Amniotic epithelial cell (primary cell): ENCODE results near the gene ABCB10.

ENCODE experiments used
- DNase-seq: peaks from one replicate; pipeline ENCODE4 v3.0.0-alpha.2; 2010; ENCODE audit warnings: low read depth

Gene ABCB10

GRCh38 chr1:229474509-229474908 is 84.0 kb downstream of the ABCB10 start:
- DNase-seq, result no peak

- DNase-seq, result no peak
Observed at GRCh38 chr1:229471175-229471574, 87.3 kb downstream of the ABCB10 start.

- DNase-seq, result no peak
Observed at GRCh38 chr1:229470406-229471043, 88.0 kb downstream of the ABCB10 start.

GRCh38 chr1:229466887-229467286 is 91.6 kb downstream of the ABCB10 start:
- DNase-seq, result no peak
